LHCN-M2 (cell line): ENCODE measurements around the gene SARNP. TPM values are rescaled to one million over a fixed set of nuclear protein-coding genes. Genes with fewer than 3 reads are reported as not detected.
"Not testable (repeated sequence)": the region's sequence is repeated elsewhere in the genome, so short reads cannot be mapped to it uniquely, and the experiment has no call there.

Source experiments
- DNase-seq: peaks from one replicate; pipeline ENCODE4 v3.0.0-alpha.2; 2012; ENCODE audit warnings: low read depth
- total RNA-seq: library from RNA; depleted of rRNA; stranded (reverse); fragments of >200 nt; gene quantifications from 2 replicates; pipeline ENCODE4 v1.2.3, GENCODE V29; 2014

SARNP gene
- total RNA-seq, 1 experiment from 2014 or later: 111 TPM

DNA sequence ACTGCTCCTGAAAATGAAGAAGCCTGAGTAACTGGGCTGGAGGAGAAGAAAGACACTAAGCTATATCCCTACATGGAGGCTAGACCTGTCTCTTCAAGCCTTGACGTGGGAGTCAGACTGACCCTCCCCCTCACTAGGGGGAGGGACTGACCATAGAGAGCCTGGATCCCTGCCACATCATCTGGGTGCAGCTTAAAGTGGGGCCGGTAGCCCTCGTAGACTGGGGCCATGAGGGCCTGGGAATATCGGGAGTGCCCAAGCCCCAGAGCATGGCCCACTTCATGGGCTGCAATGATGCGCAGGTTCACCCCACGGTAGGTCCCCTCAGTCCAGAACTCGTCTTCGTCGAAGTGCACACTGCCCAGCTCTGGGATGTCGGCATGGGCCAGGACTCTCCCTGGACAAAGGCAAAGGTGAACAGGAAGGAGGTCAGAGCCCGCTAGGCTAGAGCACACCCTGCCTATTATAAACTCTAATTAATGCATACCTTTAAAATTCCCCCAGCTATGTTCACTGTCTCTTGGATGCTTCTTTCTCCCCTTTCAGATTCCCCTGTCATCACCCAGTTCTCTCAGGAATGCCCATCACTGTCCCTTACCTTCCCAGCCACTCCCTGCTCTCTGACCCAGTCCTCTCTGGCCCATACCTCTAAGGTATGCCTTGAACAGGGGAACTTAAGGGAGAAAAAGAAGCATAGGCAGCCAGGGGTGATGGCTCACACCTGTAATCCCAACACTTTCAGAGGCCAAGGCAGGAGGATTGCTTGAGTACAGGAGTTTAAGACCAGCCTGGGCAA lies 22.0 kb upstream of the SARNP start:
- DNase-seq: no peak

DNA sequence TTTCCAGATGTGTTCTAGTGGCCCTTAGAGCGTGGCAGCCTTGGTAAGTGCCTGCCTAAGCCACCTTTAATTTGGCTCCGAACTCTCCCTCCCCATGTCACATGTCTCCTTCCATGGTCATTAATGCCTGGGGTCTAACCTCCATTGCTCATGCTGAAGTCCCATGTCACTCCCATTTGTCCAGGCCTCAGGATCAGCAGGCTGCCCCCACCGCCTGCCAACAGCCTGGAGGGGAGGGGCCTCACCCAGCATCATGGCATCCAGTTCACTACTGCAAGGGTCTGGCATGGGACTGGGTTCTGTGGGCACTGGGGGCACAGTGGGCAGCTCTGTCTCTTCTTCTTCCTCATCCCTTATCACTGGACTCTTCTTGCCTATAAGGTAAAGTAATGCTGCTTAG lies 20.8 kb upstream of the SARNP start:
- no peak for DNase-seq

DNA sequence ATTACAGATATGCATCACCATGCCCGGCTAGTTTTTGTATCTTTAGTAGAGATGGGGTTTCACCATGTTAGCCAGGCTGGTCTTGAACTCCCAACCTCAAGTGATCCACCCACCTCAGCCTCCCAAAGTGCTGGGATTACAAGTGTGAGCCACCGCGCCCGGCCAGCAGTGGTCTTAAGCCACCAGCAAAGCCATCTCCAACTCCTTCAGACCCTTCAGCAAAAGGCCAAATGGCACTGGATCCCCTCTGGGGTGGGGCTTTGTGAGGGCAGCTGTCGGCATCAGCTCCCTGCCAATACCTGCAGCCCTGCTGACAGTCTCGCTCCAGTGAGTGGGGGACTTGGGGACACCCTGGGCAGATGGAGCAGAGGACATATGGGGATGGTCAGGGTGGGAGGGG lies 16.9 kb upstream of the SARNP start:
- DNase-seq: not testable (repeated sequence)

DNA sequence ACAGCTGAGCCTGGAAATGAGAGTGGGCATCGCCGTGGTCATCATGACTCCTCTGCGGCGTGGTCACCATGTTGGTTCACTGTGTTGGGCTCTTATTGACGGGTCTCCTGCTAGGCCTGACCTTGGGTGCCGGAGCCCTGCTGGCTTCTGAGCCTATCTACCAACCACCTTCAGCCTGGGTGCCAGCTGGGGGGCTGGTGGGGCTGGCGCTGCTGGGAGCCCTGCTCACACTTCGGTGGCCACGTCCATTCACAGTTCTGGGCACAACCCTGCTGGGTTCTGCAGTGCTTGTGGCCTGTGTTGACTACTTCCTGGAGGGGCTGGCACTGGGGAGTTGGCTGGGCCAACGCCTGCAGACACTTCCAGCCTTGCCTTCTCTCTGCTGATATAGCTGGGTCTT lies 15.5 kb upstream of the SARNP start:
- DNase-seq: no peak

DNA sequence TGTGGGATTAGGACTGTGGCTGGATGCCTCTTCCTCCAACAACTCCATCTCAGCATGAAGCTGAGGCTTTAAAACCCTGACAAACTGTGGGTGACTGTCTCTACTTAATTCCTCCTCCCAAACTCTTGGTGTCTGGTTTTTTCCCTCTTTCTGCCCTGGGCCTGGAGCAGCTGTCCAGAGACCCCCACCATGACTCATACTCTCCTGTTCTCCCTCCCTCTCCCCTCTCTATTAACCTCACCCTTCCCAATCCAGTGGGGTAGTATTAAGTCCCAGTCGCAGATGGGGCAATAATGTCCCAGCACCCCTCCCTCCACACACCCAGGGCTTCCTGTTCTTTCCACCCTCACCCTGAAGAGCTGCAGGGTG lies 13.9 kb upstream of the SARNP start:
- DNase-seq: peak; percentile 52

DNA sequence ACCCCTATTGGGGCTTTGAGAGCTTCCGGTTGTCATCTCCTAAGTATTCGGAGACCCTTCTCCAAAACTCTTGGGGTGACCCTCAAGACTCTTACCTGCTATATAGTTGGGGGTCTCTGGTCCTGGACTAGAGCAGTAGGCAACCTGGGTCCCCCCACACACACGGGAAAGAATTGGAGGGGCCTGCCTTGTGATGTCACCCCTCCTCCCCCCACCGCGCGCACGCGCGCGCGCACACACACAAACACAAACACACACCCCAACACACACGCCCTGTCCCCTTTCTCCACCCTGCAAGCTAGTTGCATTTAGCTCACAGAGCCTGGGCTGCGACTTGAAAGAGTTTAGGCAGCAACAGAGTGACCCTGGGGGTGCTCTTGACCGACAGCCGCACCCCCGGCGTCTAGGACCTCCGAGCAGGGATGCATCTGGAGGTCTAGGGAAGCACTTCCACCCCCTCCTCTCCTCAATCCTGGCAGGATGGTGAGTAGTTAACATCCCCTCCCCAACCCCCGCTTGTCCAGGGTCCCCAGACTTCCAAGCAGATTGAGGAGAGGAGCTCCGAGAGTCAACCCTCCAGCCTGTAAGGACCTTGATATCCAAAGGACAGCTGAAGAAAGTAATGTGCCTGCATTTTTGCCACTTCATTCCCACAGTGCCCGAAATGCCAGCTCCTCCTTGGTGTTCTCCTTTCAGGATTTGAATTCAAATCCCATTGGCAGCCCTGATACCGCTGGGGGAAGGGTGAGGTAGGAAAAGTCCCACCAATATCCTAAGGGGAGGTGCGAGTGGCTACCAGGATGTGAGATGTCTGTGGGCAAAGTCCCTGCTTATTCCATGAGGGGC lies 13.3 kb upstream of the SARNP start:
- DNase-seq: peak; percentile 64

DNA sequence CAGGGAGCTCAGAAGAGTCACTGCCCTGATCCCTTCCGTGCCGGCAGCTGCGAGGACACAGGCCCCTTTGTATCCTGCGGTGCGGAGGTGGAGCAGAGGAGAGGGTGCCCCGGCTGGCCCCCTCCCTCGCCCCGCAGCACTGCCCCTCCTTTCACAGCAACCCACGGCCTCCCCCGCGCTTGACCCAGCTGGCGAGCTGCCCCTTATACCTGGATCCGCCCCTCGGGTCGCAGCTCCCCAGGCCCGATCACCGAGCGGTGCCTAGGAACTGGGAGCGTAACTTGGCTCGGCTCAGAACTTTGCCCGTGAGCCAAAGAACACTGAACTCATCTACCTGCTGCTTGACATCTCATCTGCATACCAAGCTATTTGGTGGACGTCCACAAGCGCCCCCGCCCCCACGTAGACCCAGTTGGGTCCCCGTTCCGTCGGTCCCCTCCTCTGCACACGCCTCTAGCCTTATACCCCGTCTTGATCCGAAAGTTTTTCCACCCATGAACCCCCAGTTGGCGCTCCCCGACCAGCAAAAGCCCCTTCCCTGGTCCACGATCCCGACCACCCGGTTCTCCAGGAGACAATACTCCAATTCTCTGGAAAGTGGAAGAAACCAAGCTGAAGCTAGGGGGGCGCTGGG lies 12.6 kb upstream of the SARNP start:
- no peak for DNase-seq

DNA sequence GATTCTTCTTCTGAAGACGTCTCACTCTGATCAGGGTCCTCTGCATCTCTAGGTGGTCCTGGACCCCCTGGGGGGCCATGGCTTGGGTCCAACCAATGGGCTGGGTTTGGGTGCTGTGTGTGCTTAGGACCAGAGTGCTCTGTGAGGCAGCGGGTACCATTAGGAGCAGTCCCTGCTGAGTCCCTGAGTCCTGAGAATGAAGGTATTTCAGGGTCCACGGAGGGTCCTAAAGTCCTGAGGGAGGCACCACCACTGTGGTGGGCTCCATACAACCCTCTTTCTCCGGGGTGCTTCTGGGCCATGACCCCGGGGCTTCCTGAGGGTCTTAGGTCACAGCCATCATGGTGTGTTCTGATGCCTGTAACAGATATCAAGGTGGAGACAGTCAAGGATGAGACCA lies 10.8 kb upstream of the SARNP start:
- no peak for DNase-seq

DNA sequence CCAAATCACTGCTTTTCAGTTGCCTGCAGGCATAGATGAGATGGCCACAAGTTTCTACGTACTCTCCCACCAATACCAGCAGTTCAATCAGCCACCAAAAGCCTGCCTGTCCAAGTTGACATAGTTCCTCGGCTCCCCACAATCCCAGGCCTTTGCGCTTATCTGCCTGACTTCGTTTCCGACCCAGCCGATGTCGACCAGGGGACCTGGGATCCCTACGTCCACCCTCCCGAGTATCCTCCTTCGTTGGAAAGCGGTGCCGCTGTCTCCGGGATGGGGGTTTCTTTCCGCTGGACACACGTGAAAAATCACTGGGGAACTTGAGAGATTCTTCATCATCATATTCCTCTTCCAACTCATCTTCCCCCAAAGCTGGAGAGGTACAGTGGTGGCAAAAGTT lies 10.3 kb upstream of the SARNP start:
- DNase-seq: no peak

DNA sequence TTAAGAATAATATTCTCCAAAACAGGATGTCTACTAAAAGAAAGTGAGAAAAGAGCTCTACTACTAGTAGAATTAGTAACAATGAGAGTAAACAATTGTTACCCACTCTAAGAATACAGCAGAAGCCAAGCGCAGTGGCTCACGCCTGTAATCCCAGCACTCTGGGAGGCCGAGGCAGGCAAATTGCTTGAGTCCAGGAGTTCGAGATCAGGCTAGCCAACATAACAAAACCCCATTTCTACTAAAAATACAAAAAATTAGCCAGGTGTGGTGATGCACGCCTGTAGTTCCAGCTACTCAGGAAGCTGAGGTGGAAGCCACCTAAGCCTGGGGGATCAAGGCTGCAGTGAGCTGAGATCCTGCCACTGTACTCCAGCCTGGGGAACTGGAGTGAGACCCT lies 7.2 kb upstream of the SARNP start:
- no peak for DNase-seq

DNA sequence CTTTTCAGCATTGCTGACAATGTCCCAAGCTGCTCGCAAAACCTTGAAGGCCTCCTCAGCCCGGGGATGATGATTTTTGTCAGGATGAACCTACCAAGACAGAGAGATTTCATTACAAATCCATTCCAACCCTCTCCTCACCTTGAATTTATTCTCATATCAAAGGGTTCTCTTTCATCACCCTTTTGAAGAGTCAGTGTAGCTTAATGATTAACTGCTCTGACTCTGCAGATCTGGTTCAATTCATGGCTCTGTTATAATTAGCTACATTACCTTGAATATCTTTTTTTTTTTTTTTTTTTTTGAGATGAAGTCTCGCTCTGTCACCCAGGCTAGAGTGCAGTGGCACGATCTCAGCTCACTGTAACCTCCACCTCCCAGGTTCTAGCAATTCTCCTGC lies 5.9 kb upstream of the SARNP start:
- no peak for DNase-seq

DNA sequence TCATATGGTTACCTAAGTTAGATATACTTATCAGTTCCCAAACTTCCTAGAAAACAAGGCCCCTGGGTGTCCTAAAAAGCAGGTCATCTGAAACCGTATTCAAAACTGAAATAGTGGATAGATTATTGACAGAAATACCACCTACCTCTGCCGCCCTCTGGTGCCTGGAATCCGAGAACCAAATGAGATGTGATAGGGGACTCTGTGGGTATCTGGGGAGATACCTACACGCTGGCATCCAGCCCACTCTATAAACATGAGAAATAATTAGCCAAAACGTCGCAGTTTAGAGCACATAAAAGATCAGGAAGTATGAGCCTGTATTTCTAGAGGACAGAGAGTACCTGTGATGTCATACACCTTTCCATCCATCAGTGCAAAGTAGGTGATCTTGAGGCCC lies 4.7 kb upstream of the SARNP start:
- no peak for DNase-seq

DNA sequence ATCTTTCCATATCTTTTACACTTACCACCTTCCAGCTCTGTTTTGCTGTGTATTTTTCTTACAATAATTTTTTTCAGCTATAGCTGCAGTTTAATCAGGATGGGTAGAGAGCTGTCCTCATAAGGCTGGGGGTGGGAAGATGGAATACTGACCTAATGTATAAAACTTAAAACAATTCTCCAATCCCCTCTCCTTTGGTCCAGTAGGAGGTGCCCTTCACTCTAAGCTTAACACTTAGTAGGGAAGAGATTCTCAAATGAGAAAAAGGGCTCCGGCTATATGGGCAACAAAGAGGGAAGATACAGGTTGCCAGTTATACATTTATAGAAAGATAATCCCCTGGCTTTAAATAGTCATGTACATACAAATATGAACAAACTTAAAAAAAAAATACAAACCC lies 3.2 kb upstream of the SARNP start:
- no peak for DNase-seq

DNA sequence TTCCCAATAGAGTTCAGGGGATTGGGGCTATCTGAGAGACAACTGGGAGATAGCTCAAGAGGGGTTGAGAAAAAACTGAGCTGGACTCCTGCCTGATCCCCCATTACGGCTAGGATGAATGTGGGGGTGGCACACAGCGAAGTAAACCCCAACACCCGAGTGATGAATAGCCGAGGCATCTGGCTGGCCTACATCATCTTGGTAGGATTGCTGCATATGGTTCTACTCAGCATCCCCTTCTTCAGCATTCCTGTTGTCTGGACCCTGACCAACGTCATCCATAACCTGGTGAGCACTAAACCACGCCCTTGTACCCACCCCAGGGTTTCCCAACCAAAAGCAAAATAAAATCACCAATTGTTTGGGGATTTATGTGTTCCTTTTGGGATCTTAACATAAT lies 1.4 kb upstream of the SARNP start:
- DNase-seq: no peak

DNA sequence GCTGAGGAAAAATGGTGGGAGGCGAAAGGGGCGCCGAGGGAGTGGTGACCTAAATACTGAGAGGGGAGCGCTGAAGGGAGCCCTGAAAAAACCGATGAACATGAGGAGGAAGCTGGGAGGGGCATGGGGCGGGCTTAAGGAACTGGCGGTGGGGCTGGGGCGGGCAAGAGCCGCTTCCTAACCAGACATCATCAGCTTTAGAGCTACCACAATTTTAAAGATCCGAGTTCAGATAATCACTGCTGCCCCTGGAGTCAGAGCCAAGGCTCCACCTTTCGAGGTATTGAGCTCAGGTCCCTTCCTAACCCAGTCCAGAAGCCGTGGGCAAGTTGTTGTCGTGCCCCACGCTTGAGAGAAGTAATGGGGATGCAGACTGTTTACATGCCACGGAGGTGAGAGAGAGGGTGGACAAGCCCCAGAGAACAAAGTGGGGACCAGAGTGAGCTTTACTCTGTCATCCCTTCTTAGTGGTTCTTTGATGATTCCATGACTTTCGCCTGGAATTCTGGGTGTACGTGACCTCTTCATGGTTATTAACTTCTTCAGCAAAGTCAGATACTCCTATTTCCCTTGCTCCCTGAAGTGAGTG lies 710 bp upstream of the SARNP start:
- no peak for DNase-seq

DNA sequence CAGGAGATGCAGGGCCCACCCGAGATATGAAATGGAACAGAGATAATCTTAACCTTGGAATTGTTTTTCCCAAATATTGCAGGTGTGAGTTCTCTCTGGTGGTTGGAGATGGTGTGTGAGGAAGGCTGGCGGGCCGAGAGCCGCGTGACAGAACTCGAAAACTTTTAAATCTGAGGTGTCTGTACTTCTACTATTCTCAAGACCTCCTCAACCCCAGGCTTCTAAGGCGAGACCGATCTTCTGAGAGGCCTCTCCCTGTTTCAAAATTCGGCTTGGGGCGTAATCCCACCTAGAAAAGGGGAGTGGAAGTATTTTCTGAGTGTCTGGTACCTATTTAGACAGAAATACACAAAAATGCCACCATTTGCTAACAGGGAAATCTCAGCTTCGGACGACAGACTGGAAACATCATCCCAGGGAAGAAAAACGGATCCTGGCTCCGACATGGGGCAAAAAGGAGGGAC lies 611 bp downstream of the SARNP start:
- DNase-seq: peak; percentile 19

DNA sequence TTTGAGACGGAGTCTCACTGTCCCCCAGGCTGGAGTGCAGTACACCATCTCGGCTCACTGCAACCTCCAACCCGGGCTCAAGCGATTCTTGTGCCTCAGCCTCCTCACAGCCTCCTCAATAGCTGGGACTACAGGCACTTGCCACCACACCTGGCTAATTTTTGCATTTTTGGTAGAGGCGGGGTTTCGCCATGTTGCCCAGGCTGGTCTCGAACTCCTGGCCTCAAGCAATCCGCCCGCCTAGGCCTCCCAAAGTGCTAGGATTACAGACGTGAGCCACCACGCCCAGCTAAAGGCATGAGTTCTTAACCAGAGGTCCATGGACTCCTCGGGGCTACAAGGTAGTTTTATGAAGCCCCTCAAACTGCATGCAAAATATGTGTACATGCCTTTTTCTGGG lies 2.1 kb downstream of the SARNP start:
- no peak for DNase-seq

DNA sequence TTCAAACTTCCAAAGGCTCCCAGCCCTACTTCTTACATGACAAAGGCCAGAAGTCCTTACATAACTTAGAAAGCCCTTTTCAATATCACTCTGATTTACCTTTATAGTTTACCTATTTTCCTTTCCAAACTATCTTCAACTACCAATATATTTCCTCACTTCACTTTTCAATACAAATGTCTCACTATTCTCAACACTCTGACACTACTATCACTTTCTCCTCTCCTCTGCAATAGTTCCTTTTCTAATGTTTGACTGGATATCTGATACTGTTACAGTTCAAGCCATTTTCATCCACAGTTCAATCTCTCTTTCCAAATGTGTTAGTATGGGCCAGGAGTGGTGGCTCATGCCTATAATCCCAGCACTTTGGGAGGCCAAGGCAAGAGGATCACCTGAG lies 3.3 kb downstream of the SARNP start:
- DNase-seq: no peak

DNA sequence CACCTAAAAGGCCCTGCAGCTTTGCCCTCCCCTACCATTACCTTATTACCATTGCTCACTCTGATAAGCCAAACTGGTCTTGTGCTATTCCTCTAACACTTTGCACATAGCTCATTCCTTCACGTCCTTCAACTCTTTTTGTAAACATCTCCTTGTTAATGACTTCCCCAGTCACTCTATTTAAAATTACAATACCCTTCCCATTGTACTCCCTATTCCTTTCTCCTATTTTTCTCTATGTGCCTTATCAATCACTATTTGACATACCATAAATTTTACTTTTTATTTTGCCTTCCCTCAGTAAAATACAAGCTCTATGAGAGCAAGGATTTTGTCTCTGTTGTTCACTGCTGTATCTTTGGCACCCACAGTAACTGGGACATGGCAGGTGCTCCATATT lies 5.4 kb downstream of the SARNP start:
- DNase-seq: no peak

DNA sequence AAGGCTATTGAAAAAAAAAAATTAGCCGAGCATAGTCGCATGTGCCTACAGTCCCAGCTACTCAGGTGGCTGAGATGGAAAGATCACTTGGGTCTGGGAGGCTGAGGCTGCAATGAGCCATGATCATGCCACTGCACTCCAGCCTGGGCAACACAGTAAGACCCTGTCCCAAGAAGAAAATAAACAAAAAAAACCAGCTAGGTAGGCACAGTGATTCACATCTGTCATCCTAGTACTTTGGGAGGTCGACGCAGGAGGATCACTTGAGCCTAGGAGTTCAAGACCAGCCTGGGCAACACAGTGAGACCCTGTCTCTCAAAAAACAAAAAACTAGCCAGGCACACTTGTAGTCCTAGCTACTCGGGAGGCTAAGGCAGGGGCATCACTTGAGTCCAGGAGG lies 8.2 kb downstream of the SARNP start:
- no peak for DNase-seq

DNA sequence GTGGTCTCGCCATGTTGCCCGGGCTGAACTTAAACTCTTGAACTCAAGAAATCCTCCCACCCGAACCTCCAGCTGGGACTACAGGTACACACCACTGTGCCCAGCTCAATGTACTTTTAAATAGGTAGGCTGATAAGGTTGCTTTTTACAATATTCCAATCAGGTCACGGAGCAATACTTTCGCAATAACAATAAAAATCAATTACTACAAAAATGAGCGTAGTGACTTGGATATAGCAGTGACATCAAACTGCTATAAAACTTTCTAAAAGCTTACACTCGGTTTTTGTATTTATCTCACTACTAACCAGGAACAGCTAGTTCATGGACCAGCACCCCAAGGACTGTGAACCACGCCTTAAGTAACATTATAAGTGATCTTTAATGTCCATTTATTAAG lies 10.5 kb downstream of the SARNP start:
- no peak for DNase-seq

DNA sequence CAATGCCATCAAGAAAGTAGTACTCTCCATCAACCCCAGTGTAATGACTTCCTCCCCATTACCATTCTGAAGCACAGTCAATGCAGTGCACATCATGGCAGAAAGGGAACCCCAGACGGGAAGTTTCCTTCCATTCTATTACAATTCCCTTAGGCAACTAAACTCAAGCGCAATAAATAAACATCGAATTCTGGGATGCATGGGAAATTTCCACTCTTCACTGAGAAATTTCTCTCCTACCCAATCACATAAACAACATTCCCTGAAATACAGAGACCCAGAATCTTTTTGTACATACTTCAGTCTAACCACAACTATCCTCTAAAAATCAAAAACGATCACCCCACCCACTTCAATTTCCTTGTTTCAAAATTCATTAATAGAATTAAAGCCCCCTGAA lies 20.0 kb downstream of the SARNP start:
- no peak for DNase-seq
